Measurements from ENCODE around the gene HOXB1. TPM values are rescaled to one million over a fixed set of nuclear protein-coding genes. Genes with fewer than 3 reads are reported as not detected.

HOXB1 gene
- total RNA-seq, 1 donor from 2014 or later, result not detected

Other genes with a start within 250 kb of the HOXB1 start
- gene SKAP1, start 100.8 kb downstream of the HOXB1 start, total RNA-seq, result 1.1 TPM
- gene HOXB2, start 14.1 kb upstream of the HOXB1 start, total RNA-seq, result 19.3 TPM
- gene HOXB4, start 47.3 kb upstream of the HOXB1 start, total RNA-seq, result 5.7 TPM
- gene HOXB3, start 59.2 kb upstream of the HOXB1 start, total RNA-seq, result 12.6 TPM
- 2.0 TPM for gene HOXB5, start 62.8 kb upstream of the HOXB1 start, total RNA-seq
- gene HOXB6, start 74.0 kb upstream of the HOXB1 start, total RNA-seq, result 8.9 TPM
- 12.8 TPM for gene HOXB7, start 80.0 kb upstream of the HOXB1 start, total RNA-seq
- 2.3 TPM for gene HOXB8, start 84.3 kb upstream of the HOXB1 start, total RNA-seq
- gene HOXB9, start 95.3 kb upstream of the HOXB1 start, total RNA-seq, result 0.58 TPM
- gene PRAC1, start 191.5 kb upstream of the HOXB1 start, total RNA-seq, result not detected
- gene PRAC2, start 192.2 kb upstream of the HOXB1 start, total RNA-seq, result not detected
- gene HOXB13, start 197.7 kb upstream of the HOXB1 start, total RNA-seq, result not detected

All from mesenteric fat pad (tissue), 1 donor.